ENCODE results near the gene PDE9A.

The PDE9A gene

DNA sequence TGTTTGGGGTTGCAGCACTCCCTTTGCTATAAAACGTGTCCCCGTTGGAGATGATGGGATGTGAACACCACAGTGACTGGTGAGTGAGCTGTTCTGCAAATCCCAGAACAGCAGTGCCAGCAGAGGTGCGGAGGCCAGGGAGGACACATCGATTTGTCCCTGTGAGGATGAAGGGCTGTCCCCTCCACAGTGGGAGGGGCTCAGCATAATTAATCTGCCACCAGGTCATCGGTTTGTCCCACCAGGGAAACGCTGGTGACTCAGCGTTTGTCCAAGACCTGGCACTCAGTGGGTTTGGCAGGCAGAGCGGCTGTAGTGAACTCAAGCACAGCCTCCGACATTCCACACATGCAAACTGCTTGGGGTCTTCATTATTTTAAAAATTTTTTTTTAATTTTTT, 22.8 kb upstream of the PDE9A start:
- ChIA-PET CTCF (no interaction called here), POLR2A (no interaction called here)
- no peak for DNase-seq (ENCODE audit: extremely low spot score)
- TF ChIP-seq ELF4 (IDR thresholded peaks at IDR 0.05), result no peak
- no peak for TF ChIP-seq FOXK2 (IDR thresholded peaks at IDR 0.05)
- no peak for TF ChIP-seq ZNF384 (IDR thresholded peaks at IDR 0.05)
- no peak for TF ChIP-seq LEF1 (IDR thresholded peaks at IDR 0.05; ENCODE audit: borderline replicate concordance)
- TF ChIP-seq BHLHE40 (IDR thresholded peaks at IDR 0.05; ENCODE audit: borderline replicate concordance), result no peak
- no peak for TF ChIP-seq TARDBP (IDR thresholded peaks at IDR 0.05)
- TF ChIP-seq, protein P1, sequence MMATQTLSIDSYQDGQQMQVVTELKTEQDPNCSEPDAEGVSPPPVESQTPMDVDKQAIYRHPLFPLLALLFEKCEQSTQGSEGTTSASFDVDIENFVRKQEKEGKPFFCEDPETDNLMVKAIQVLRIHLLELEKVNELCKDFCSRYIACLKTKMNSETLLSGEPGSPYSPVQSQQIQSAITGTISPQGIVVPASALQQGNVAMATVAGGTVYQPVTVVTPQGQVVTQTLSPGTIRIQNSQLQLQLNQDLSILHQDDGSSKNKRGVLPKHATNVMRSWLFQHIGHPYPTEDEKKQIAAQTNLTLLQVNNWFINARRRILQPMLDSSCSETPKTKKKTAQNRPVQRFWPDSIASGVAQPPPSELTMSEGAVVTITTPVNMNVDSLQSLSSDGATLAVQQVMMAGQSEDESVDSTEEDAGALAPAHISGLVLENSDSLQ (IDR thresholded peaks at IDR 0.05), result no peak

DNA sequence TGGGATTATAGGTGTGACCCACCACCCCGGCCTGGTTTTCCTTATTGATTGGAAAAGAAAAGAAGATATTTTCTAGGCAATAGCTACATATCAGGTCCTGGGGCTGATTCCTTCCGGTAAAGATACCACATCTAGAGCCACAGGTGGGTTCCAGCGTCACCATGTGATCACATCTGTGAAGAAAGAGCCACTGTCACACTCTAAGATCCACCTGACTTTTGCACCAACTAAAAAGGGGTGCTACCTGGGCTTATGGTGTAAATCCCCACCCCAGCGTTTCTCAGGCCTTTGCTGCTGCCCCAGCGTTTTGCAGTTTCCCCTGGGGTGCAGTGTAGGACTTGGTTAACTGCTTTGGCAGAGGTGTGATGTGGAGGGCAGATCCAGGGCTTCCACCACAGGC, 22.3 kb upstream of the PDE9A start:
- CTCF ChIA-PET, result no interaction called here
- POLR2A ChIA-PET, result no interaction called here
- TF ChIP-seq ZNF384 (IDR thresholded peaks at IDR 0.05) (no peak), SP1 (IDR thresholded peaks at IDR 0.05) (no peak), ELF4 (IDR thresholded peaks at IDR 0.05) (no peak), HDGF (IDR thresholded peaks at IDR 0.05; ENCODE audit: borderline replicate concordance) (no peak), CTBP1 (IDR thresholded peaks at IDR 0.05; ENCODE audit: borderline replicate concordance) (no peak), ARNT (IDR thresholded peaks at IDR 0.05) (no peak), FOXK2 (IDR thresholded peaks at IDR 0.05) (no peak), TARDBP (IDR thresholded peaks at IDR 0.05) (no peak), BHLHE40 (IDR thresholded peaks at IDR 0.05; ENCODE audit: borderline replicate concordance) (no peak), FOXM1 (IDR thresholded peaks at IDR 0.05; ENCODE audit: borderline replicate concordance) (no peak), NFRKB (IDR thresholded peaks at IDR 0.05) (no peak)
- TF ChIP-seq, protein P1 (IDR thresholded peaks at IDR 0.05), result no peak
- no peak for DNase-seq (ENCODE audit: extremely low spot score)

DNA sequence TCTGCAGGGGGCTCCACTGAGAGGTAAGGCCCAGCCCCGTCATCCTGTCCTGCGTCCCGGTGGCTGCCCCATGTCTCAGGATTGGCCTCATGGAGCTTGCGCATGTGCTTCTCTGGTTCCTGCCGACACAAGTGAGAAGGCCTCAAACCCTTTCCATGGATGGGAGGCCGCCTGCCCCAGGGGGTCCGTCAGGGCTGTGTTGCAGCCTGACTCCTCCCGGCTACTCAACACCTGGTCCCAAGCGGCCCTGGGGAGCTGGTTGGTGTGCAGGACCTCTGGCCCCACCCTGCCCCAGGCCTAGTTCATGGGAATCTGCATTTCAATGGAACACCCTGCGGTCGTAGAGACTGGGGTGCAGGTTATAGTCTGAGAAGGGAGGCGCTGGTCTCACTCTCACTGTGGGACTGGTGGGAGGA, 21.1 kb upstream of the PDE9A start:
- ChIA-PET POLR2A (no interaction called here), CTCF (no interaction called here)
- TF ChIP-seq SUZ12 (IDR thresholded peaks at IDR 0.05), result no peak

DNA sequence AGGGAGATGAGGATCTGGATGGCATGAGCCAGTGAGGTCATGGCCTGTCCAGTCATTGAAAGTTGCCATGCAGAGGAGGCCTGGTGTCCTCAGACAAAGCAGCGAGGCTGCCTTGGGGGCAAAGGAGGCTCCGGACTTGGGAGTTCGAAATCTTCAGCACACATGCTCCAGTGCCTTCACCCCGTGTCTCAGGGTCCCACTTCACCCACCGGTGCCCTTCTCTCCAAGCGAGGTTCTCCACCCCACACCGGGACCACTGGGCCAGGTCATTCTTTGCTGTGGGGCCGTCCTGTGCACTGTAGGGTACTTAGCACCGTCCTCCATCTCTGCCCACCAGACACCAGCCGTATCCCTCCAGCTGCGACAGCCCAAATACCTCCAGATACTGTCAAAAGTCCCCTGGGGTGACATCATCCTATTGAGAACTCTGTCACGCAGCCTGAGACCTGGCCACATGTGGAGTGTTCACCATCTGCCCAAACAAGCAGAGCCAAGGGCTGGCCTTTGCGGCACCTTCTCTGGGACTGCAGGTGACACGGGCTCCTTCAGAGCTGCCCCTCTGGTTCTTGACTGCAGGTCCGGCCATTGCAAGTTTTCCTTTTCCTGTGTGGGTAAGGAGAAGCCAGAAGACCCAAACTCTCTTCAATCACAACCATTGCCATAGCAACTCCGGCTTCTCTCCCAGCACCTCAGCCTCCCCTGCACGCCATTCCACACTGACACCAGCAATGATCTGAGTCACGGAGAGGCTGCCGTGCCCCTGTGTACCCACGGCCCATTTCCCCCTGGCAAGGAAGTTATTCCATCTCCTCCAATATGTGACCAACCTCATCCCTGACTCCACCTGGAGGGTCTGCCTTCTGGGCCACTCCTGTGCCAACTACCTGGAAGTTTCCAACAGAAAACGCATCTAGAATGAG, 20.4 kb upstream of the PDE9A start:
- ChIA-PET POLR2A (no interaction called here), CTCF (no interaction called here)
- no peak for DNase-seq (ENCODE audit: extremely low spot score)
- no peak for TF ChIP-seq LEF1 (IDR thresholded peaks at IDR 0.05; ENCODE audit: borderline replicate concordance)
- TF ChIP-seq SUZ12 (IDR thresholded peaks at IDR 0.05), result no peak
- TF ChIP-seq ARNT (IDR thresholded peaks at IDR 0.05), result no peak
- no peak for TF ChIP-seq FOXK2 (IDR thresholded peaks at IDR 0.05)
- TF ChIP-seq ZNF384 (IDR thresholded peaks at IDR 0.05), result no peak
- TF ChIP-seq FOXA1 (IDR thresholded peaks at IDR 0.05), result no peak
- TF ChIP-seq L3MBTL2 (conservative IDR thresholded peaks at IDR 0.05), result no peak
- no peak for TF ChIP-seq BHLHE40 (IDR thresholded peaks at IDR 0.05; ENCODE audit: borderline replicate concordance)
- TF ChIP-seq ELF4 (IDR thresholded peaks at IDR 0.05), result no peak
- TF ChIP-seq TARDBP (IDR thresholded peaks at IDR 0.05), result no peak
- no peak for TF ChIP-seq CTBP1 (IDR thresholded peaks at IDR 0.05; ENCODE audit: borderline replicate concordance)
- no peak for TF ChIP-seq HDGF (IDR thresholded peaks at IDR 0.05; ENCODE audit: borderline replicate concordance)
- TF ChIP-seq, protein P1 (IDR thresholded peaks at IDR 0.05), result no peak
- TF ChIP-seq FOXM1 (IDR thresholded peaks at IDR 0.05; ENCODE audit: borderline replicate concordance), result no peak

More for the DNA sequence above, 21.1 kb upstream of the PDE9A start:
- no peak for DNase-seq (ENCODE audit: extremely low spot score)

DNA sequence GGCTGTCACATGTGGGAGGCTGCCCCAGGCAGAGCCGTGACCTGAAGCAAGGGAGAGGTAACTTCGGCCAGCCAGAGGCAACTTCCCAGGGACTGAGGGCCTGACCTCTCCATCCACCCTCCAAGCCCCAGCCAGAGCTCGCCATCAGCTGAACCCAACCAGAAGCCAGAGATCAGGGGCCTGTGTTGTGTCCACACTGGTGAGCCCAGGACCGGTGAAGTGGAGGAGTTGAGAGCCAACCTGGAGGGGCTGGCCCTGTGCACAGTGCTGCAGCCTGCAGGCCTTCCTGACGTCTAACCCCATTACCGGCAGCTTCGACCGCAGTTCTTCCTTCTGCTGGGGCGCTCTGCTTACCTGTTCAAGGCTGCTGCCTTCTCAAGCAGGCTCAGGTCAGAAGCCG, 19.6 kb upstream of the PDE9A start:
- CTCF ChIA-PET, result no interaction called here
- POLR2A ChIA-PET, result no interaction called here
- DNase-seq (ENCODE audit: extremely low spot score), result no peak
- TF ChIP-seq NFRKB (IDR thresholded peaks at IDR 0.05) (no peak), FOXM1 (IDR thresholded peaks at IDR 0.05; ENCODE audit: borderline replicate concordance) (no peak), HDGF (IDR thresholded peaks at IDR 0.05; ENCODE audit: borderline replicate concordance) (no peak), BHLHE40 (IDR thresholded peaks at IDR 0.05; ENCODE audit: borderline replicate concordance) (no peak), ELF4 (IDR thresholded peaks at IDR 0.05) (no peak), SUZ12 (IDR thresholded peaks at IDR 0.05) (no peak), ZNF384 (IDR thresholded peaks at IDR 0.05) (no peak), L3MBTL2 (conservative IDR thresholded peaks at IDR 0.05) (no peak), SP1 (IDR thresholded peaks at IDR 0.05) (no peak), ARNT (IDR thresholded peaks at IDR 0.05) (no peak), CTBP1 (IDR thresholded peaks at IDR 0.05; ENCODE audit: borderline replicate concordance) (no peak), LEF1 (IDR thresholded peaks at IDR 0.05; ENCODE audit: borderline replicate concordance) (no peak), TARDBP (IDR thresholded peaks at IDR 0.05) (no peak), FOXA1 (IDR thresholded peaks at IDR 0.05) (no peak), FOXK2 (IDR thresholded peaks at IDR 0.05) (no peak)
- TF ChIP-seq, protein P1 (IDR thresholded peaks at IDR 0.05), result no peak
